GM18861 (cell line): ENCODE results near the gene IL17D.
A peak's percentile ranks its signal among the peaks of the same experiment; 100 is the strongest.

Source experiments
- ATAC-seq: cut with Tn5 transposase; IDR thresholded peaks from one replicate; pipeline ENCODE4 v1.9.1; 2021; ENCODE audit not compliant: unreplicated experiment

IL17D gene

GRCh38 chr13:20689291-20689690 lies 14.2 kb upstream of the IL17D start:
- no peak for ATAC-seq

GRCh38 chr13:20691616-20692015 lies 11.9 kb upstream of the IL17D start:
- ATAC-seq = no peak

GRCh38 chr13:20696073-20696472 lies 7.4 kb upstream of the IL17D start:
- no peak for ATAC-seq

GRCh38 chr13:20699715-20700114 lies 3.8 kb upstream of the IL17D start:
- ATAC-seq = no peak

GRCh38 chr13:20700288-20700687 lies 3.2 kb upstream of the IL17D start:
- no peak for ATAC-seq

GRCh38 chr13:20701461-20701860 lies 2.0 kb upstream of the IL17D start:
- ATAC-seq = no peak

GRCh38 chr13:20702530-20702914 lies 977 bp upstream of the IL17D start:
- ATAC-seq = no peak

- peak; percentile 92 for ATAC-seq
Measured at GRCh38 chr13:20703780-20704458, 420 bp downstream of the IL17D start.

GRCh38 chr13:20704459-20705069 lies 1.1 kb downstream of the IL17D start:
- no peak for ATAC-seq

GRCh38 chr13:20706661-20707060 lies 3.2 kb downstream of the IL17D start:
- ATAC-seq = no peak

GRCh38 chr13:20708216-20708615 lies 4.7 kb downstream of the IL17D start:
- no peak for ATAC-seq

GRCh38 chr13:20709369-20709768 lies 5.9 kb downstream of the IL17D start:
- ATAC-seq = no peak

- no peak for ATAC-seq
Measured at GRCh38 chr13:20709782-20710181, 6.3 kb downstream of the IL17D start.

- ATAC-seq = no peak
Measured at GRCh38 chr13:20711301-20712044, 8.0 kb downstream of the IL17D start.

- ATAC-seq = no peak
Measured at GRCh38 chr13:20713014-20713376, 9.5 kb downstream of the IL17D start.

GRCh38 chr13:20713751-20714150 lies 10.3 kb downstream of the IL17D start:
- no peak for ATAC-seq

- ATAC-seq = no peak
Measured at GRCh38 chr13:20714161-20714560, 10.7 kb downstream of the IL17D start.

- ATAC-seq = no peak
Measured at GRCh38 chr13:20714563-20715329, 11.2 kb downstream of the IL17D start.

- no peak for ATAC-seq
Measured at GRCh38 chr13:20715330-20715712, 11.8 kb downstream of the IL17D start.

- ATAC-seq = no peak
Measured at GRCh38 chr13:20716951-20717350, 13.5 kb downstream of the IL17D start.
